CD4-positive, alpha-beta T cell (primary cell): ENCODE data around the gene FAM78A. TPM values are rescaled to one million over a fixed set of nuclear protein-coding genes. Genes with fewer than 3 reads are reported as not detected.

Experiments
- ATAC-seq: fragments of 200-7000 bp; cut with Tn5 transposase; one replicate; pipeline ENCODE4 v1.10.0; 2022; ENCODE audit warnings: mild to moderate bottlenecking; ENCODE audit not compliant: poor library complexity
- CTCF ChIA-PET: fragments of 350-600 bp; sonication (Branson Sonifier 250); formaldehyde crosslinking; loops from one replicate; lab custom pipeline; 2021; ENCODE audit warnings: antibody characterized with exemption, inconsistent platforms; lab: Charles Lee
- POLR2A ChIA-PET: fragments of 350-600 bp; sonication (Branson Sonifier 250); formaldehyde crosslinking; loops from one replicate; lab custom pipeline; 2021; ENCODE audit warnings: antibody characterized with exemption, inconsistent platforms; lab: Charles Lee
- DNase-seq, 14 experiments: peaks; one replicate each; pipeline ENCODE4 v3.0.0-alpha.2; 2013 to 2020; ENCODE audit warnings: mixed read lengths in 2 of 14
- H3K27ac ChIP-seq, 2 donors: one replicate each; pipeline versions ENCODE4 v1.5.1 to v1.7.0; 2013; ENCODE audit warnings: low read length in 2 of 2, low read depth in 1 of 2, mild to moderate bottlenecking in 1 of 2
- H3K27me3 ChIP-seq, 2 experiments: 1 replicate in 1 of 2; 2 replicates in 1 of 2; pipeline versions ENCODE4 v1.6.1 to v1.7.0; 2013; ENCODE audit warnings: low read length in 2 of 2, control low read depth in 1 of 2, mild to moderate bottlenecking in 1 of 2, moderate library complexity in 1 of 2; ENCODE audit not compliant: insufficient read depth in 2 of 2, control insufficient read depth in 1 of 2
- H3K36me3 ChIP-seq: one replicate; pipeline ENCODE4 v1.6.1; 2013; ENCODE audit warnings: low read length, control low read depth; ENCODE audit not compliant: insufficient read depth
- H3K4me1 ChIP-seq: one replicate; pipeline ENCODE4 v1.6.1; 2013; ENCODE audit warnings: low read length, control low read depth; ENCODE audit not compliant: insufficient read depth
- H3K4me3 ChIP-seq: one replicate; pipeline ENCODE4 v1.5.1; 2013; ENCODE audit warnings: mild to moderate bottlenecking, low read length, moderate library complexity
- H3K9me3 ChIP-seq, 2 experiments: 1 replicate in 1 of 2; 2 replicates in 1 of 2; pipeline versions ENCODE4 v1.6.1 to v1.7.0; 2013; ENCODE audit warnings: low read length in 2 of 2, mild to moderate bottlenecking in 2 of 2, control low read depth in 1 of 2, moderate library complexity in 1 of 2; ENCODE audit not compliant: control insufficient read depth in 1 of 2, insufficient read depth in 1 of 2
- H3K27ac Mint-ChIP-seq: one replicate; pipeline ENCODE4 v1.8.0; 2020; ENCODE audit warnings: mixed read lengths
- H3K27me3 Mint-ChIP-seq: one replicate; pipeline ENCODE4 v1.8.0; 2021; ENCODE audit warnings: mixed read lengths
- H3K36me3 Mint-ChIP-seq: one replicate; pipeline ENCODE4 v1.8.0; 2021; ENCODE audit warnings: low read depth, mixed read lengths
- H3K4me1 Mint-ChIP-seq: one replicate; pipeline ENCODE4 v1.8.0; 2021; ENCODE audit warnings: low read depth, mixed read lengths
- H3K4me3 Mint-ChIP-seq: one replicate; pipeline ENCODE4 v1.8.0; 2020; ENCODE audit warnings: mild to moderate bottlenecking, mixed read lengths
- H3K9me3 Mint-ChIP-seq: one replicate; pipeline ENCODE4 v1.8.0; 2020; ENCODE audit warnings: mixed read lengths
- intact Hi-C, 2 experiments: fragments of 100-400 bp; cut with DNase I in 1 of 2; cut with micrococcal nuclease in 1 of 2; formaldehyde crosslinking; loops; one replicate each; pipeline versions ENCODE4 v1.15.1 to v1.9.0; 2023 to 2025; cut with DNase I, micrococcal nuclease
- total RNA-seq, 174 experiments: library from RNA in 2 of 174; stranded (reverse) in 2 of 174; gene quantifications; one replicate each; pipeline ENCODE4 v1.2.3 and lab custom pipeline; 2021 to 2026
- TF ChIP-seq, protein P1 (sequence below): fragments of 200-600 bp; IDR thresholded peaks from one replicate; pipeline ENCODE4 v1.8.0; 2022; ENCODE audit warnings: antibody characterized with exemption, mild to moderate bottlenecking

FAM78A gene
- total RNA-seq, 2 experiments from 2014 or later: 62.4 to 62.7 TPM

DNA sequence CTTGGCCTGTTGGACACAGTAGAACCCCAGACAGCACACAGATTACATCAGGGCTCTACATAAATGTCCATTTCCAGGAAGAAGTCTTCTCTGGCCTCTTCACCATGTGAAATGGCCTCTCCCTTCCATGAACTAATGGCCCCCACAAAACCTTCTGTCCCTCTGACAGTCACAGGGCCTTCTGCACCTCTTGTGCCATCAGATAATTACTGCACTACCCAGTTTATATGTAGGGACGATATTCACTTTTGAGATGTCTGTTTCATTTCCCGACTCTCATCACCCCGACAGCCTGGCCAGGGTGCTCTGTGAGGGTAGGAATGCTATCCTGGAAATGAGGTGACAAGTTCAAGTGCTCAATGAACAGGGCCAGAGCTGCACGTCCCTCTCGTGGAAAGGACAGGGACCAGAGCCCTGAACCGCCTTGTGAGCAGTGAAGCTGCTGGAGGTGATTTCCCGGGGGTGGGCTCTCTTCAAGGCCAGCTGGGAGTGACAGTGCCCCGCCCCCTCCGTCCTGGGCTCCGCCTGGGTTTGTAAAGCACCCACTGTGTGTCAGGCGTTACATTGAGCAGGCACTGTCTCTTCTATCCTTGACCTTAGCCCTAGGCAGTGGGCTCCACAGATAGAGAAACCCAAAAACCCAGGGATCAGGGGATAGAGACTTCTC lies 3.0 kb upstream of the FAM78A start:
- no peak overlapping the region for H3K4me3 ChIP-seq
- no peaks in the 10 kb centered on the region for H3K9me3 ChIP-seq
- H3K27me3 ChIP-seq: peaks cover 0 to 10% of the 10 kb centered on the region in 2 experiments
- peaks cover 11% of the 10 kb centered on the region for H3K36me3 ChIP-seq
- intact Hi-C loops: loop anchor here (5.0 to 10.0 kb wide), 5 partner anchors 33 to 152 kb away; partner anchors contain the start of gene NUP214 (in 1 of the 2)
- Mint-ChIP-seq H3K9me3 (no peaks in the 10 kb centered on the region), H3K27ac (peak overlapping the region; percentile 94), H3K4me1 (peaks cover 36% of the 10 kb centered on the region), H3K27me3 (no peaks in the 10 kb centered on the region), H3K36me3 (peaks cover 26% of the 10 kb centered on the region), H3K4me3 (peak overlapping the region; percentile 93)
- CTCF ChIA-PET: interaction anchor here (1.6 kb wide), 1 partner anchor 23 kb away, joined by 4 read pairs; no protein-coding TSS in a partner anchor
- H3K4me1 ChIP-seq: peaks cover 34% of the 10 kb centered on the region
- POLR2A ChIA-PET: interaction anchor here (0.6 to 4.2 kb wide), 10 partner anchors 10 to 154 kb away, joined by 3 to 57 read pairs (median 10); partner anchors contain the start of gene NUP214
- H3K27ac ChIP-seq: peak overlapping the region in 1 of 2 donors; percentile 65
- peak in 1 of 14 experiments; percentile 26 for DNase-seq
- TF ChIP-seq, protein P1, sequence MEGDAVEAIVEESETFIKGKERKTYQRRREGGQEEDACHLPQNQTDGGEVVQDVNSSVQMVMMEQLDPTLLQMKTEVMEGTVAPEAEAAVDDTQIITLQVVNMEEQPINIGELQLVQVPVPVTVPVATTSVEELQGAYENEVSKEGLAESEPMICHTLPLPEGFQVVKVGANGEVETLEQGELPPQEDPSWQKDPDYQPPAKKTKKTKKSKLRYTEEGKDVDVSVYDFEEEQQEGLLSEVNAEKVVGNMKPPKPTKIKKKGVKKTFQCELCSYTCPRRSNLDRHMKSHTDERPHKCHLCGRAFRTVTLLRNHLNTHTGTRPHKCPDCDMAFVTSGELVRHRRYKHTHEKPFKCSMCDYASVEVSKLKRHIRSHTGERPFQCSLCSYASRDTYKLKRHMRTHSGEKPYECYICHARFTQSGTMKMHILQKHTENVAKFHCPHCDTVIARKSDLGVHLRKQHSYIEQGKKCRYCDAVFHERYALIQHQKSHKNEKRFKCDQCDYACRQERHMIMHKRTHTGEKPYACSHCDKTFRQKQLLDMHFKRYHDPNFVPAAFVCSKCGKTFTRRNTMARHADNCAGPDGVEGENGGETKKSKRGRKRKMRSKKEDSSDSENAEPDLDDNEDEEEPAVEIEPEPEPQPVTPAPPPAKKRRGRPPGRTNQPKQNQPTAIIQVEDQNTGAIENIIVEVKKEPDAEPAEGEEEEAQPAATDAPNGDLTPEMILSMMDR: no peak
- ATAC-seq: no peak

- intact Hi-C loops: loop anchor here (1.0 to 10.0 kb wide), 6 partner anchors 12 to 151 kb away; partner anchors contain the start of gene NUP214 (in 1 of the 2)
- Mint-ChIP-seq H3K9me3 (no peaks in the 10 kb centered on the region), H3K27ac (peak overlapping the region; percentile 94), H3K27me3 (no peaks in the 10 kb centered on the region), H3K4me1 (peaks cover 36% of the 10 kb centered on the region), H3K36me3 (peaks cover 33% of the 10 kb centered on the region), H3K4me3 (peak overlapping the region; percentile 93)
- CTCF ChIA-PET: interaction anchor here (1.0 to 1.6 kb wide), 2 partner anchors 12 to 23 kb away, joined by 3 to 4 read pairs; no protein-coding TSS in a partner anchor
- H3K4me1 ChIP-seq: peaks cover 34% of the 10 kb centered on the region
- DNase-seq (peak in 4 of 14 experiments; percentile 47 to 79 (median 70)), ATAC-seq (peak; percentile 19)
- POLR2A ChIA-PET: interaction anchor here (0.6 to 4.2 kb wide), 11 partner anchors 9 to 153 kb away, joined by 3 to 57 read pairs (median 8); partner anchors contain the start of gene NUP214
- no peaks in the 10 kb centered on the region for H3K9me3 ChIP-seq
- peak overlapping the region; percentile 50 for H3K4me3 ChIP-seq
- peaks cover 0 to 10% of the 10 kb centered on the region in 2 experiments for H3K27me3 ChIP-seq
- TF ChIP-seq, protein P1: no peak
- H3K27ac ChIP-seq: peak overlapping the region; percentile 65 to 82
- H3K36me3 ChIP-seq: peaks cover 16% of the 10 kb centered on the region
Measured at GRCh38 chr9:131278702-131279111, 2.4 kb upstream of the FAM78A start.

GRCh38 chr9:131277910-131278701 lies 1.8 kb upstream of the FAM78A start:
- Histone ChIP-seq H3K4me1 (peaks cover 32% of the 10 kb centered on the region), H3K4me3 (peak overlapping the region; percentile 99), H3K27me3 (peaks cover 0 to 9% of the 10 kb centered on the region in 2 experiments), H3K9me3 (no peaks in the 10 kb centered on the region), H3K27ac (peak overlapping the region; percentile 73 to 82), H3K36me3 (peaks cover 22% of the 10 kb centered on the region)
- peak; percentile 55 for ATAC-seq
- ChIA-PET POLR2A (interaction anchor here (1.3 to 4.2 kb wide), 9 partner anchors 9 to 153 kb away, joined by 3 to 57 read pairs (median 11); partner anchors contain the start of gene NUP214), CTCF (interaction anchor here (0.7 to 1.6 kb wide), 3 partner anchors 11 to 94 kb away, joined by 3 to 4 read pairs (median 3); no protein-coding TSS in a partner anchor)
- Mint-ChIP-seq H3K4me3 (peak overlapping the region; percentile 93), H3K36me3 (peaks cover 39% of the 10 kb centered on the region), H3K4me1 (peaks cover 32% of the 10 kb centered on the region), H3K27ac (peak overlapping the region; percentile 94), H3K27me3 (no peaks in the 10 kb centered on the region), H3K9me3 (no peaks in the 10 kb centered on the region)
- peak; percentile 45 to 89 (median 66) for DNase-seq
- TF ChIP-seq, protein P1: no peak
- intact Hi-C loops: loop anchor here (1.0 to 10.0 kb wide), 7 partner anchors 12 to 151 kb away; partner anchors contain the start of gene NUP214 (in 1 of the 2)
